Stimulated activated CD8-positive, alpha-beta memory T cell treated with anti-CD3 and anti-CD28 coated beads, Interleukin-7, amount 100 ng/mL, for 48 hours (primary cell): Measurements from ENCODE around the gene ATP6V0A4.
"Not testable (repeated sequence)": the region's sequence is repeated elsewhere in the genome, so short reads cannot be mapped to it uniquely, and the experiment has no call there.

ENCODE experiments used
- DNase-seq, 2 donors: peaks; one replicate each; pipeline ENCODE4 v3.0.0-alpha.2; 2020; ENCODE audit warnings: low read depth in 1 of 2; ENCODE audit errors: extremely low read depth in 1 of 2

Gene ATP6V0A4

DNA sequence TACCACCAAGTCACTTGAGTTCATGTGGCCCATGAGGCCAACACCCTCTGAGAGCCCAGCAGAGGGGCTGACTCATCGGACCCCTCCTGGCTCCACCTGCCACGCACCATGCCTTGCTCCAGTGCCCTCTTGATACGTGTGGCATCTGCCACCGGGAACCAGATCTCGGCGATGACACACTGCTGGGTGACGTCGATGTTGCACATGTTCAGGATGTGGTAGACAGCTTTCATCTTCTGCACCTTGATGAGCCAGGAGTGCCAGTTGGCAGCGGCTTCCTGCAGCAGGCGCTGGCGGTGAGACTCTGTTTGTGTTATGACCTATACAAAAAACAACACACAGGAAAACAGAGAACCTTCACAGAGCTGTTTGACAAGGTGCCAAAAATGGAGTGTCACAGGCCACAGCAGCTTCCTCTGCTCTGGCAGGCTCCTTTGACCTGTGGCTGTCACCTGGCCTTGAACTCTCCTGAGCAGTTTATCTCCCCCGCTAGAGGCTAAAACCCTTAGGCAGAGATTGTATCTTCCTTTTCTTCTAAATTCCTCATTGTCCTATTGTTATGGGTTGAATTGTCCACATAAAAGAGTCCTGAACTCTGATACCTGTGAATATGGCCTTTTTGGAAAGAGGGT lies 45.4 kb downstream of the ATP6V0A4 start:
- peak; percentile 63 to 93 for DNase-seq

DNA sequence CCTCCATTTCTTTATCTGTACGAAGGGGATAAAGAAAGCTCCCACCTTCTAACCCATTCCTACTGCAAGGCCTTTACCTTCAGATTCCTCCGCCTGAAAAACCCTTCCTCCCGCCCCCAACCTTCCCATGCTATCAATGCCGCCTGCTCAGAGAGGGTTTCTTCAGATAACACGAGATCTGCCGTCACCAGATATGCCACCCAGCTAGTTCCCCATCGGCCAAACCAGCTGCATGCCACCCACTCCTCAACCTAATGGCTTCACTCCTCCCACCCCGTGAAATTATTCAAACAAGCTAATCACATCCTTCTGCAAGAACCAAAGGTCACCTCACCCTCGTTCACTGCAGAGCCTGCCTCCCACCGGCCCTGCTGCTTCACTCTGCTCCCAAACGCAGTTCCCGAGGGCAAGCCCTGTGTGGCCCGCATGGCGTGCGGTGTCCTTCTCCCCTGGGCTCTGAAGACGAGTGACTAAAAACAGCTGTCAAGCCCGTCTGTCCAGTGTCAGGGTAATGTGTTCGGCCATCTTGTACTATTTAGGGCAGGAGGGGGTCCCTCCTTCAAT lies 47.0 kb downstream of the ATP6V0A4 start:
- DNase-seq, result no peak

DNA sequence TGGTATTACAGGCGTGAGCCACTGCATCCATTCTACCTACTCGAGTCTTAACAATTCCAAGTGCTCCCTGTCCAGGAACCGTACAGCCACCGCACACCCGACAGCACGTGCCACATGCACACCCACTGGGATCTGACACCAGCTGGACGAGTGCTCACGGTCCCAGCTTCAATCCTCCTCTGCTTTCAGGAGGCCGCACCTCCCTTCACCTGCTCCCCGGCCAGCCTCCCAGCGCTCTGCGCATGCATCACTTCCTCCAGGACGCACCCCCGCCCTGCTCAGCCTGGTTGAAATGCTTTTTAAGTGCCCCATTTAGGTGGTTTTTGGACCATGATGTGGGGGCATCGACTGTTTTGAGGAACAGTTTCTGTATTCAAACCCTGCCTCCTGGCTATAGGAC lies 47.5 kb downstream of the ATP6V0A4 start:
- DNase-seq, result no peak

DNA sequence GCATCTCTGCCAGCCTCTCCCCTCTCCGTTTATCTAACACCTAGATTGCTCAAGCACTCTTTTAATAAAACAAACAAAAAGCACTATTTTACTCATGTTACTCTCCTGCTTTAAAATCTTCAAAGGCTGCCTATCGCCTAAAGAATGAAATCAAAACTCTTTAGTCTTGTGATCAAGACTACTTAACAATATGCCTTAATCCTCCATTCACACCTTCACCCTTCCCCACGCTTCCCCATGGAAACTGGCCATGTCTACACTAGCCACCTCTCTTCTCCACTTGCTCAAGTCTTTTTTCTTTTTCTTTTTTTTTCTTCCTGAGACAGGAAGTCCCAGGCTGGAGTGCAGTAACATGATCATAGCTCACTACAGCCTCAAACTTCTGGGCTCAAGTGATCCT lies 48.0 kb downstream of the ATP6V0A4 start:
- no peak for DNase-seq

DNA sequence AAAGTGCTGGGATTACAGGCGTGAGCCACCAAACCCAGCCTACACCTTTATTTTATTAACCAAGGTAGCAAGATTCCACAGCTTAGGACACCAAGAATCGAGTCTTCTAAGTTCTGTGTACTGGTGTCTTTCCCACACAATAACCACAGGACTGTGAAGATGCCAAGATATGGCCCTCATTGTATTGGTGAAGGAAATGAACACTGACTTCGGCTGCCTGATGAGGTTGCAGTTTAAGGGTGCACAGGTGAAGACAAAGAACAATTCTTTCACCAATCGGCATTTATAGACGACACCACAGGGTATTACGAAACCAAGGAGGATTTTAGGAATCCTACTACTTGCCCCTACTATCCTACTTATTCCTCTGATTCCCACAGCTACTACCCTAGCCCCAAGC lies 49.3 kb downstream of the ATP6V0A4 start:
- DNase-seq, result no peak

DNA sequence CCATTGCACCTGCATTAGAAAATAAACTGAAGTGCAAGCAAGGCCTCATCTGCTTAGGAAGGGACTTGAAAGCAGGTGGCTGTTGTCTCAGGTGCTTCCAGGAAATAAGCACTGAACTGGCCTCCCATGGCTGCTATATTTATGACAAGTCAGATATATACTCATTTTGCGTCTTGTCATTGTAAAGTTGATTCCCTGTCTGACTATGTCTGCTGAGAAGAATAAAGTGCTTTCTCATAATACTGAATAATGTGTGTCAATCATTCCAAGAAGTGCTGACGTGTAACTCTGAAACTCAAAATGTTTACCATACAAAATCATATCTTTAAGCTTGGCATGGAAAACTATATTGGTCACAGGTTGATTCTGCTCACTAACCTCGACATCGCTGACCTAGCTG lies 51.9 kb downstream of the ATP6V0A4 start:
- peak in 1 of 2 donors; percentile 32 for DNase-seq

DNA sequence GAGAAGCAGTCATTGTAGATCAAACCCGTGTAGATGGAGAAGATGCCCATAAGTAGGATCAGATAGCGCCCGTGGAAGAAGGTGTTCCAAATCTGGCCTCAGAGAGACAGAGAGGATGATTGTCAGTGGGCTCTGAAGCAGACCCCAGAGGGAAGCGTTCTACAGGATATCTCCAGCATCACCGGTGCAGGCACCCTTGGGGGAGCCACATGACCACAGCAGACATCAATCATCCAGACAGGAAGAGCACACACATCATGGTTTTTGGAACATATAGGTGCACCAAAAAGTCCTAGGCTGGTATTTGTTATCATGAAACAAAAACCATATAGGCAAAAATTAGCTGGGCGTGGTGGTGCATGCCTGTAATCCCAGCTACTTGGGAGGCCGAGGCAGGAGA lies 52.8 kb downstream of the ATP6V0A4 start:
- DNase-seq, result no peak

DNA sequence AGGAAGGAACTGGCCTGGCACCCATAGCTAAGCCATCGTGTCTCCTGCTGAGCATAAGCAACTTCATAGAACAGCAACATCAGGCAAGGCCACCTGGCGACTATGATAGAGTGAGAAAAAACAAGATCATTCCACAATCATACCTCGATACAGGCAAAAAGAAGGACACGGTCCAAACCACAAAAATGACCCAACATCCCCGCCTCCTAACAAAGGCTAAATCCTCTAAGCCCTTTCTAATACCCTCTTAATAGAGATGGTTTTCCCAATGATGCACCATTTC lies 56.6 kb downstream of the ATP6V0A4 start:
- no peak for DNase-seq

DNA sequence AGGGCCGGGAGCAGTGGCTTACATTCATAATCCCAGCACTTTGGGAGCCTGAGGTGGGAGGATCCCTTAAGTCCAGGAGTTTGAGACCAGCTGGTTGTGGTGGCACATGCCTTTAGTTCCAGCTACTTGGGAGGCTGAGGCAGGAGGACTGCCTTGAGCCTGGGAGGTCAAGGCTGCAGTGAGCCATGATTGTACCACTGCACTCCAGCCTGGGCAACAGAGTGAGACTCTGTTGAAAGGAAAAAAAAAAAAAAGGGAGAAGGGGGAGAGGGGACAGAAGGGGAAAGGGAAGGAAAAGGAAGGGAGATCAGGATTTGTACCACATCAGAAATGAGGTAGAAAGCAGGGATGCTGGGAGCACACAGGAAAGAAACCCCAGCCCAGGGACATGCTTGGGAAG lies 58.1 kb downstream of the ATP6V0A4 start:
- no peak for DNase-seq

DNA sequence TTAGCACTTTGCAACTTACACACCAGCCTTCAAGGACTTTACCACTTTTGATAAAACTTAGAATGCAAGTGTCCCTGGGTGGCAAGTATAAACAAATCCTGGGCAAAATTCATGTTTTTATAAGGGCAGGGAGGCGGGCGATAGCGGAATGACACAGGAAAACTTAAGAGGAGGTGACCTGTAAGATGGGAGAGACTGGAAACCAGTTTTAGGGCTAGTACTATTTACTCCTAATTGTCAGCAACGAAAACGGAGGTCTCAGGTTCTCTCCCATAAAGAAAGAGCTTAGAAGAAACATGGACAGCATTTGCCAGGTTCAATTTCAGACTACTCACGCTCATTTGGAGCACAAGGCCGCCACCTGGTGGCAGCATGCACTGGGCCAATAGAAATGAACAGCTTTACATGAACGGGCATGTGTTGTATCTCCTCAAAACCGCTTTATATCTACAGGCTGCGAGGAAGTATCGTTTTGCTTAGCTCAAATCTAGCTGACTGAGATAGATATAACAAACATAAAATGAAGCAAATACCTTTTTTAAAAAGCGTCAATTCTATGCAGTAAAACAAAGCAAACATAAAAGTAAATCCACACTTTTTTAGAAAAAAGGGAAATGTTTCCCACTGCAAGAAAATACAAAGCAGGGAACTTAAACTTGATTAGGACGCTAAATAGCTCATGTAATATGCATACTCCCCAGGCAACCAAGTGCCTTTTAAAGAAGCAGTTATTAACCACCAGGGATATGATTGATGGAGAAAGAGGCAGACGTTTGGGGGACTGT lies 59.3 kb downstream of the ATP6V0A4 start:
- peak; percentile 47 to 54 for DNase-seq

DNA sequence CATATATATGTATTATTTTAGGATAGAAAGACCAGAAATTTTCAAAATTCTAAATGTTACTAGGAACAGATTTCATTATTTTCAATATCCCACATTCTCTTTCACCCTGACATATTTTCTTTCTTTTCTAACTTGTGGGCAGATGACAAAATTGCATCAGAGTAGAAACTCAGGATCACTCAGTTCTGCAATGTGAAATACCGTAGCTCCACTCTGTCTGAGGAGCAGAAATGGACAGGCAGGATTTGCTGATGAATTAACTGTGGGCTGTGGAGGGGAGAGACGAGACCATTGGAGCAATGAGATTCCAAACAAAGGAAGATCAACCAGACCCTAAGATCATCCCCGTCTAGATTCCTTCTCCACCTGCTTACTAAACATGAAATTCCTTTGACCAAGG lies 59.9 kb downstream of the ATP6V0A4 start:
- no peak for DNase-seq

DNA sequence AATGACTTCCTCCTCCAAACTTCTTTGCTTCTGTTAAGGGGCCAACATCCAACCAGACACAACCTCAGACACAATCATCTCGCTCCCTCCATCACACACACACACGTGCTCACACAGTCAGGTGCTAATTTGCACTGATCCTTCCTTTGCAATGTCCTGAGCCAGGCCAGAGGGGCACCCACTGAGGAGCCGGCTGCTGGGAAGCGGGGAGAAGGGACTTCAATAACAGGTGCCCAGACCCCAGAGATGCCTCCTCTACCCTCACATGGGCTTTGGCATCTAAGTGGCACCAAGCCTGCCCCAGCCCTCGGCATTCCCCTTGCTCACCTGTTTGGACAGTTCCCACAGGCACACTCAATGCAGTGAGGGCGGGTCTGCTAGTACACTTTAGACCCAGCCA lies 62.6 kb downstream of the ATP6V0A4 start:
- no peak for DNase-seq

DNA sequence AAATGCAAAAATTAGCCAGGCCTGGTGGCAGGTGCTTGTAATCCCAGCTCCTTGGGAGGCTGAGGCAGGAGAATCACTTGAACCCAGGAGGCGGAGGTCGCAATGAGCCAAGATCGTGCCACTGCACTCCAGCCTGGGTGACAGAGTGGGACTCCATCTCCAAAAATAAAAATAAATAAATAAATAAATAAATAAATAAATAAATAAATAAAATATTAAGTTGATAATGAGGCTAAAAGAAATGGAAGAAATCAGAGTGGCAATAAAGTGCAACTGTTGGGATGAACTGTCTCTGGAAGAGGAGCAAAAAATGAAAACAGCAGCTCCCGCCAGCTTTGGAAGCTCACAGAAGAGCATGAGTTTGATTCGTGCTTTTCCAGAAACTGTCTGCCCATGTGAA lies 66.3 kb downstream of the ATP6V0A4 start:
- not testable (repeated sequence) for DNase-seq

DNA sequence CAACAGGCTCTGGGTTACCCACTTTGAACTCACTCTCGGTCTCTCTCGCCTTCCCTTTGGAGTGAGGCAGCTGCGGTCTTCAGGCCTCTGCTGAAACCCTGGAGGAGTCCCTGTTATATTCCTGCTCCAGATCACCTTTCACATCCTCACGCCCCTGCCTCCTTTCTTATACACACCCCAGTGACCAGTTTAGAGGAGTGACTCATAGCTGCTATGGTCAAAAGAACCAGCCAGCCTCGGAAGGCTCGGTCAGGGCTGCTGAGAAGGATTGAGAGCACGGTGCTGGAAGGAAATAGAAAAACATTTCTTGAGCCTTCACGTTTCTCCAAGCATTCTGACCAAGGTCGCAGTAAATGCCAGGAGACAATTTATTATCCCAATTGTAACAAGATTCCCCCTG lies 68.6 kb downstream of the ATP6V0A4 start:
- DNase-seq, result no peak

DNA sequence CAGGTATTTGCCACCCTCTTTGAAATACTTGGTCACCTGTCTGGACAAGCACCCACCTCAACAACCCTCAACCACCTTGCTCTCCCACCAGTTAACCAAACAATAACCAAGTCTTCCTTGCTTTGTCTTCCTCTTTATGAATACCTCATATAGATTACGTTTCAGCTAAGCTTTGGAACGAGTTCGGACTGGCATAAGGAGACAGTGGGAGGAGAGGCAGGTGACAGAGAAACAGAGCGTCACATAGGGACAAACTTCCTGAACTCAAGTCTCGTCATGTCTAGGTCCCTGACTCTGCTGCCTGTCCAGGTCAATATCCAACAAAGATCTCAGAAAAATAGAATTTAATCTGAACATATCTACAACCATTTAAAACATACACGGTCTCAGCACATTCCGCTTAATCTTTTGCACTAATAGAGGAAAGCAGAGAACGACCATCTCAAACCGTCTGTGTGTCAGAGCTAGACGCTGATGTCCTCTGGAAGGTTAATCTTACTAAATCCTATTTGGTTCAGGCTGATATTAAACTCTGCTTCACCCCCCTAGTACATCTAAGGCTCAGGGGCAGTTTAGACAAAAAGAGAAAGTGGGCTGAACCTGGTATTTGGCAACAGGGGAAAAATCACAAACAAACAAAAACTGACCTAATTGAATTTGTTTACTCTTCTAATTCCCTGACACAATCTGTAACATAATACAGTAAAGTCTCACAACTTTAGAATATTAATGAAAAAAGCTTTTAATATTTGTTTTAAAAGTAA lies 70.5 kb downstream of the ATP6V0A4 start:
- DNase-seq, result no peak

DNA sequence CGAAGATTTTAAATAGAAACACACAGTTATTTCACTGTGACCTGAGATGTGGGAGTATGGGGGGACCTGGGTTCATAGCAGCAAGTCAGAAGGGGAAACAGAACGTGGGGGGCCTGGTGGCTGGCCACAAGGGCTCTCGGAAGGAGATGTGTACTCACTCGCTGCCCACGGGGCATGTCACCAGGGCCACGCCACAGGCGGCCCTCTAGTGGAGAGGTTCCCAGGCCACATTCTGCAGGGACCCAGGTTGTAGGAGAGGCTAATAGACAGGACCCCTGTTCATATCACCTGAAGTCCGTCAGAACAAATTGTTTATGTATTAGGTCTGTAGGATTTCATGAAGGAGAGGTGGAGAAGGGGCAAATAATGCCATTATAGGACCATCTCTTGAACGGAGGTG lies 71.7 kb downstream of the ATP6V0A4 start:
- DNase-seq, result no peak

DNA sequence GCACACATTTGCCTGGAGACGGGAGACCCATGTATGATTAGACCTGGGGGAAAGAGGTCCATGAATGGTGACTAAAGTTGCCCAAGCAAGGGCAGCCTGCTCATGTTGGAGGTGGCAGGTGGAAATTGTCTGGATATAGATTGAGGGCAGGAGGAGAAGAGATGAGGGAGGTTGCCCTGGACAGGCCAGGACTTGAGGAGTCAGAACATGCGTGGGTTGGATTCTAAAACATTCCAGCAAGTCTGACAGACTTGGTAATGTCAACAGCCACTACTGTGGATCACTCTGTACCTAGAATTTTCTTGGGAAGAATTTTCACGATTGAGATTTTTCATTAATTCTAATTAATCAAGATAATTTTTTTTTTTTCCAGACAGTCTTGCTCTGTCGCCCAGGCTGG lies 77.7 kb downstream of the ATP6V0A4 start:
- no peak for DNase-seq

DNA sequence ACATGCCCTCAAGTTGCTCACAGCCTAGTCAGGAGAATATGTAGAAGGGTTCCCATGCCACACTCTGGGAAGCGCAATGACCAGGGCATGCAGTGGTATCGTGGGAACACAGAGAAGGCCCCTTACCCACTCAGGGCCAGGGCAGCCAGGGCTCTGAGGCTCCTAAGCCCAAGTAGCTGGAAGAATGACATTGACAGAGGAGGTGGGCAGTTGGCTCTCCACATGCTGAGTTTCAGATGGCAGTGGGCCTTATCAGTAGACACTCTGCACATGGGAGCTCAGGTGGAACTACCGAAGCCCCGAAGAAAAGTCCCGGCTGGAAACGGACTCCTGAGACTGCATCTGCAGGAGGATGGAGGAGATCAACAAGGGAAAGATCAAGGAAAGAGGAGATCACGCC lies 81.1 kb downstream of the ATP6V0A4 start:
- DNase-seq, result no peak

DNA sequence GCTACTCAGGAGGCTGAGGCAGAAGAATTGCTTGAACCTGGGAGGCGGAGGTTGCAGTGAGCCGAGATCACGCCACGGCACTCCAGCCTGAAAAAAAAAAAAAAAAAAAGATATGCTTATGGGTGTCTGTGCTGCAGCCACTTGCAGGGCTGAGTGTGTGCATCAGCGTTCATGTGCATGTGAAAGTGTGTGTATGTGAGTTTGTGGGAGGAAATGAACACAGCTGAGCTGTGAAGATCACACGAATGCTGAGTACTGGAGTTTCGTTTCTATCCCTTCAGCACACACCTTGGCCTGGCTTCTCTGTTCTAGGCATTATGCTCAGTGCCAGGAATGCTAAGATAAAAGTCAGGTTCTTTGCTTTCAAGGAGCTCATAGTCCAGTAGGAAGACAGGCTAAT lies 84.8 kb downstream of the ATP6V0A4 start:
- no peak for DNase-seq

DNA sequence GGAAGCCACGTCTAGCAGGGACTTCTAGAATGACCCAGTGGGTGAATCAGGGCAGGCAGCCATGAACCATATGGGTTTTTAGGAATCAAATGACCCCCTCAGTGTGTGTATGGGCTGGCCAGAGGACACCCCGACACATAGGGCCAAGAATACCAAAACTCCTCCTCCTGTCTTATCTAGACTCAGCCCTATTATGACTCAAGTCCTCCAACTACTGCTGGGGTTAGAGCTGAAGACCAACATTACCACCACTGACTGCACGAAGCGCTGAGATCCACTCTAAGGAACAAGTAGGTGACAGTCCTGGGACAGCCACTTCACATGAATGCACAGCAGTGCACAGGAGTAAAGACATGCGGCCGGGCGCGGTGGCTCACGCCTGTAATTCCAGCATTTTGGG lies 85.3 kb downstream of the ATP6V0A4 start:
- DNase-seq, result no peak

DNA sequence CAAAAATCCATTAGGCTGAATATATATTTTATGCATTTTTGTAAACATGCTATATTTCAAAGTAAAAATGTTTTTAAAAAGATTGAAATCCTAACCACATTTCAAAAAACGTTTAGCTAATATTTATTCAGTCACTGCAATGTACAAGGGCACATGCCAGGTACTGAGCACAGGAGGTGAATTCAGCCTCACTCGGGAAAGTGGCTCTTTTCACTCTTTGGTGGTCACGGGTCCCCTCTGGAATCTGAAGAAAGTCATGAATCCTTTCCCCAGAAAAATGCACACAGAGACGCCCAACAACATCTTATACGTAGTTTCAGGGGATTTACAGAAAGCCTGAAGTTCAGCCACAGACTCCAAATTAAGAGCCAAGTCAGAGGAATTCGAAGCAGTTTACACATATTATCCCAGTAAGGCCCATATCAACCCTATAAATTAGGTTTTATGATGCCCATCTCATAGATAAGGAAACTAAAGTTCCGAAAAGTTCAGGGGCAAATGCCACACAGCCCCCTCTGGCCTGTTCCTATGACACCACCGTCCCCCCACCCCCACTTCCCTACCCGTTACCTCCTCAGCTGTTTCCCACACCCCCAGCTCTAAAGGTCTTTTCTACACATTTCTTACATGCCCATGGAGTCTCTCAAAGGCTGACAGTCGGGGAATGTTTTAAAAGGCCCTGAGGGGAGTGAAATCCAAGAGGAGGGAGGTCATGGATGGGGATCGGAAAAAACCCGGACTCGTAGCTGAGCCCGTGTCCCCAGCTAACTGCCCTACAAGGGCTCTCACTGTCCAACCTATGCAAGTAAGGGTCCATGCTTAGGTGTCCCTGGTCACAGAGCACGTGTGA lies 87.2 kb downstream of the ATP6V0A4 start:
- DNase-seq, result no peak
